HG03196 (cell line): ENCODE data around the gene COA1.
"Not testable (repeated sequence)": the region's sequence is repeated elsewhere in the genome, so short reads cannot be mapped to it uniquely, and the experiment has no call there.

Experiments used
- ATAC-seq: cut with Tn5 transposase; IDR thresholded peaks from one replicate; pipeline ENCODE4 v1.9.1; 2021; ENCODE audit not compliant: unreplicated experiment

The COA1 gene

GRCh38 chr7:43692582-43693373 is 36.5 kb downstream of the COA1 start:
- ATAC-seq: no peak

- no peak for ATAC-seq
These were observed 37.7 kb downstream of the COA1 start for GRCh38 chr7:43691611-43692010.

- ATAC-seq: no peak
These were observed 40.2 kb downstream of the COA1 start for GRCh38 chr7:43689115-43689514.

GRCh38 chr7:43687866-43688265 is 41.5 kb downstream of the COA1 start:
- ATAC-seq: not testable (repeated sequence)

GRCh38 chr7:43686991-43687390 is 42.3 kb downstream of the COA1 start:
- ATAC-seq: no peak

GRCh38 chr7:43680736-43681135 is 48.6 kb downstream of the COA1 start:
- no peak for ATAC-seq

GRCh38 chr7:43679210-43680068 is 49.9 kb downstream of the COA1 start:
- no peak for ATAC-seq

GRCh38 chr7:43678315-43678714 is 51.0 kb downstream of the COA1 start:
- ATAC-seq: no peak

GRCh38 chr7:43677864-43678263 is 51.5 kb downstream of the COA1 start:
- ATAC-seq: no peak

GRCh38 chr7:43674559-43675436 is 54.5 kb downstream of the COA1 start:
- no peak for ATAC-seq

- not testable (repeated sequence) for ATAC-seq
These were observed 55.9 kb downstream of the COA1 start for GRCh38 chr7:43673243-43673976.

- no peak for ATAC-seq
These were observed 57.8 kb downstream of the COA1 start for GRCh38 chr7:43671521-43671920.

GRCh38 chr7:43669286-43670081 is 59.8 kb downstream of the COA1 start:
- no peak for ATAC-seq

GRCh38 chr7:43668035-43668434 is 61.3 kb downstream of the COA1 start:
- no peak for ATAC-seq

- ATAC-seq: no peak
These were observed 62.4 kb downstream of the COA1 start for GRCh38 chr7:43666938-43667337.

GRCh38 chr7:43664681-43665080 is 64.6 kb downstream of the COA1 start:
- ATAC-seq: no peak

GRCh38 chr7:43660141-43660540 is 69.2 kb downstream of the COA1 start:
- no peak for ATAC-seq

GRCh38 chr7:43659549-43659896 is 69.8 kb downstream of the COA1 start:
- no peak for ATAC-seq

GRCh38 chr7:43658718-43659548 is 70.4 kb downstream of the COA1 start:
- ATAC-seq: peak; percentile 67
